Fibroblast of villous mesenchyme (primary cell): ENCODE measurements around the gene DNAAF2. TPM values are rescaled to one million over a fixed set of nuclear protein-coding genes. Genes with fewer than 3 reads are reported as not detected.
A peak's percentile ranks its signal among the peaks of the same experiment; 100 is the strongest.
"Not testable (repeated sequence)": the region's sequence is repeated elsewhere in the genome, so short reads cannot be mapped to it uniquely, and the experiment has no call there.

Experiments used
- DNase-seq: peaks from one replicate; pipeline ENCODE4 v3.0.0-alpha.2; 2010; ENCODE audit warnings: low read depth
- H3K4me3 ChIP-seq: 2 replicates; pipeline ENCODE4 v1.5.1; 2011; ENCODE audit warnings: low read depth, mild to moderate bottlenecking, low read length
- total RNA-seq: library from RNA; depleted of rRNA; stranded (reverse); fragments of >200 nt; gene quantifications from 2 replicates; pipeline ENCODE4 v1.2.3, GENCODE V29; 2012
- TF ChIP-seq, protein P1 (sequence below): IDR thresholded peaks from 2 replicates; pipeline ENCODE4 v1.5.1; 2012; ENCODE audit warnings: low read depth, mild to moderate bottlenecking, low read length; ENCODE audit not compliant: insufficient read depth

DNAAF2 gene
- total RNA-seq, 1 donor: 11.7 TPM

DNA sequence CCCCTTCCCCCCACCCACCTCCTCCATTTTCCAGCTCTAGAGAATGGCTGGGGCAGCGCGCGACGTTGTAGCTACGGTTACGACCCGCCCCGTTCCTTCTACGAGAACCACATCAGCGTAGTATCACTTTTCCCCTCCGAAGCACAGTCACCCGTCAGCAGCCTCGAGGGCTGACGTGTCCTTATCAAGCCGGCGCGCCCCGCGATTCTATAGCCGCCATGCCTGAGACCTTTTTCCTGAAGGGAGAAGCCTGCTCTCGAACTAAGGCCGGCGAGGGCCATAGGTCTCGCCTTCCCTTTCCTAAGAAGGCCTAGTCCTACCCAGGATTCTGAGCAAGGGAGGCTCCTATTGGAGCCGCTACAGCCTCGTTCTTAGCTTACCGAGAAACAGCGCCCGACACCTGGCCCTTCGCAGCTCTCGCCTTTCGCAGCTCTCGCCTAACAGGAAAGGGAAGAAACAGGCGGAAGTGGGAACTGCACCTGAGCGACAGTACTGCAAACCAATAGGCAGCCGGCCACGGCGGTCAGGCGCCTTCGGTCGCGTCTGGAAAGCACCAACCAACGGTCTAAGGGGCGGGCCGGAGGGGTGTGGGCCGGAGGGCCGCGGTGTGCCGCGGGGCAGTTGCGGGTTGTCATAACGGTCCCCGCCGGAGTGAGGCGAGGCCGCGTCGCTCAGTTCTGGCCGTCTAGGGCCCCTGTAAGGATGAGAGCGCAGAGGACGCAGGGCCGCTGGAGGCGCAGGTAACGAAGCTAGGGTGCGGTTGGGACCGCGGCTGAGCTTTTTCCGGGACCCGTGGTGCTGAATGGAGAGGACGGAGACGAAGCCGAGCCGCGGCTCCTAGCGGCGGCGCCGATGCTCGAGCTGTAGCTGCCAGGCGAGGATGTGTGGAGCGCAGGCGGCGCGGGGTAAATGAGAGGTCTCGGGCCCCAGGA, 14.6 kb downstream of the DNAAF2 start, which contains the start of the genes MGAT2 and RPL36AL:
Gene MGAT2, plus strand, starts transcription at position 618 of the 932 bp plus-strand sequence. CDS start 470 bp downstream, outside the sequence.
Gene RPL36AL, minus strand, starts transcription at position 445 of the 932 bp plus-strand sequence. CDS start 1,522 bp downstream, outside the sequence.
- peak within 1 kb of the TSS; percentile 88 for H3K4me3 ChIP-seq
- peak; percentile 99 for DNase-seq
- TF ChIP-seq, protein P1, sequence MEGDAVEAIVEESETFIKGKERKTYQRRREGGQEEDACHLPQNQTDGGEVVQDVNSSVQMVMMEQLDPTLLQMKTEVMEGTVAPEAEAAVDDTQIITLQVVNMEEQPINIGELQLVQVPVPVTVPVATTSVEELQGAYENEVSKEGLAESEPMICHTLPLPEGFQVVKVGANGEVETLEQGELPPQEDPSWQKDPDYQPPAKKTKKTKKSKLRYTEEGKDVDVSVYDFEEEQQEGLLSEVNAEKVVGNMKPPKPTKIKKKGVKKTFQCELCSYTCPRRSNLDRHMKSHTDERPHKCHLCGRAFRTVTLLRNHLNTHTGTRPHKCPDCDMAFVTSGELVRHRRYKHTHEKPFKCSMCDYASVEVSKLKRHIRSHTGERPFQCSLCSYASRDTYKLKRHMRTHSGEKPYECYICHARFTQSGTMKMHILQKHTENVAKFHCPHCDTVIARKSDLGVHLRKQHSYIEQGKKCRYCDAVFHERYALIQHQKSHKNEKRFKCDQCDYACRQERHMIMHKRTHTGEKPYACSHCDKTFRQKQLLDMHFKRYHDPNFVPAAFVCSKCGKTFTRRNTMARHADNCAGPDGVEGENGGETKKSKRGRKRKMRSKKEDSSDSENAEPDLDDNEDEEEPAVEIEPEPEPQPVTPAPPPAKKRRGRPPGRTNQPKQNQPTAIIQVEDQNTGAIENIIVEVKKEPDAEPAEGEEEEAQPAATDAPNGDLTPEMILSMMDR: peak; percentile 41

DNA sequence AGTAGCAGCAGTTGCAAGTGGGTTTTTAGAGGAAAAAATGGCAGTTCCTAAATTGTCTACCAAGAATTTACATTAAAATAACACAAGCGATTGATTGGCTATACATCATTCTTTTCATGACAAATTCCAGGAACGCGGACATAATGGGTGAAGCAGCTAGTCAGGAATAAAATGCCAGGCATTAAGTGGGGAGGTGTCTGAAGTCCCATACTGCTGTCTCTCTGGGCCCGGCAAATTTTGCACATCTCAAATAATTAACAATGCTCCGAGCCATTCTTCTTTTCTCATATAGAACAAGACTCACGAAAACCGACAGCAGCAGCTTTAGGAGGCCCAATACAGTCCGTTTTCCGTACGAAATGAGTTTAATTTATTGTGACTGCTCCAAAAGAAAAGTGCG, 15.3 kb downstream of the DNAAF2 start:
- no peak for DNase-seq

DNA sequence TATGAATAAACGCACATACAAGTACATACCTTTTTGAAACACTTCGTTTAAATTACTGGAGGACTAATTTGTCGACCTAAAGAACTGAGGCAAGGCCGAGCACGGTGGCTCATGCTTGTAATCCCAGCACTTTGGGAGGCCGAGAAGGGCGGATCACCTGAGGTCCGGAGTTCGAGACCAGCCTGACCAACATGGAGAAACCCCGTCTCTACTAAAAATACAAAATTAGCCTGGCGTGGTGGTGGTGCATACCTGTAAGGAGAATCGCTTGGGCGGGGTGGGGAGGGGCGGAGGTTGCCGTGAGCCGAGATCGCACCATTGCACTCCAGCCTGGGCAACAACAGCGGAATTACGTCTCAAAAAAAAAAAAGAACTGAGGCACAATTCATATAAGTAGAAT, 15.8 kb downstream of the DNAAF2 start:
- not testable (repeated sequence) for DNase-seq
- H3K4me3 ChIP-seq: peak overlapping the region; percentile 88

More for the DNA sequence above, 15.3 kb downstream of the DNAAF2 start:
- H3K4me3 ChIP-seq: peak overlapping the region; percentile 88
- TF ChIP-seq, protein P1: no peak

DNA sequence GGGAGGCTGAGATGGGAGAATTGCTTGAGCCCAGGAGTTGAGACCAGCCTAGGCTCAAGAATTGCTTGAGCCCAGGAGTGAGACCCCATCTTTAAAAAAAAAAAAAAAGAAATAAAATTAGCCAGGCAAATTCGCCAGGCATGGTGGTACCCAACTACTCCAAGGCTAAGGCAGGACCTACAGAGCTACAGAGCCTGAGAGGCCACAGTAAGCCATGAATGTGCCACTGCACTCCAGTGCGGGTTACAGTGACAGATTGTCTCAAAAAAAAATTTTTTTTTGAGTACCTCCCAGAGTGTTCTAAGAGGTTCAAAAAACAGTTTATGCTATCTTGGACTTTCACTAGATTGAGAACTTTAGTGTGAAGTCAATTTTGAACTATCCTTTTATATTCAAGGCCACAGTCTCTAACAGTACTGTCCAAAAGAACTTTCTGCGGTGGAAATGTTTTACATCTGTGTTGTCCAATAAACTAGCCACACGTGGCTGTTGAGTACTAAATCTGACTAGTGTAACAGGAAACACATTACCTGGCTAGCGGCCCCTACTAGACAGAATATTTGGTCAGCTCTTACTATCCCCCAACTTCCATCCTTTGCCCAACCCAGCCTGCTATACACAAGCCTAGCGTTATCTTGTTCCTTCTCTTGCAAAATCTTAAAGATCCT, 17.1 kb downstream of the DNAAF2 start:
- H3K4me3 ChIP-seq: no peak overlapping the region
- no peak for DNase-seq
- TF ChIP-seq, protein P1: no peak

DNA sequence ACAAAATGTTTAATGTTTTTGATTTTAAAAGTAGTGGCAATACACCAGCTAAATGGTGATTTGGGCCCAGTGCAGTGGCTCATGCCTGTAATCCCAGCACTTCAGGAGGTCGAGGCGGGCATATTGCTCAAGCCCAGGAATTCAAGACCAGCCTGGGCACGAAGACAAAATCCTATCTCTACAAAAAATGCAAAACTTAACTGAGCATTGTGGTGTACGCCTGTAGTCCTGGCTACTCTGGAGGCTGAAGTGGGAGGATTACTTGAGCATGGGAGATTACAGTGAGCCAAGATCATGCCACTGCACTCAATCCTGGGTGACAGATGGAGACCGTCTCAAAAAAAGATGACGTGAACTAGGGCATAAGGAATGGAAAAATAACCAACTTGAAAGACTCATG, 19.3 kb downstream of the DNAAF2 start:
- DNase-seq: no peak
- H3K4me3 ChIP-seq: no peak overlapping the region
- TF ChIP-seq, protein P1: no peak

DNA sequence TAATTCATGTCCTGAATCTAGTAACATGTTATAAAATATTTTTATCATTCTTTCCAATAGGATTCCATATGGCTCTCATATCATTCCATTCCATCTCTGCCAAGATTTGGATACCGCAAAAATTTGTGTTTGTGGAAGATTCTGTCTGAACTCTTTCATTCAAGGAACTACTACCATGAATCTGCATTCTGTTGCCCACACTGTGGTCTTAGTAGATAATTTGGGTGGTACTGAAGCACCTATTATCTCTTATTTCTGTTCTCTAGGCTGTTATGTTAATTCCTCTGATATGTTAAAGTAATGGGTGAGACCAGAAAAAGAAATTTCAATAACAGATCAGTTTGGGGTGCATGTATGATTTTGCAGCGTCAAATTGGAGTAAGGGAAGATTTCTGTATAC, 20.8 kb downstream of the DNAAF2 start:
- TF ChIP-seq, protein P1: no peak

DNA sequence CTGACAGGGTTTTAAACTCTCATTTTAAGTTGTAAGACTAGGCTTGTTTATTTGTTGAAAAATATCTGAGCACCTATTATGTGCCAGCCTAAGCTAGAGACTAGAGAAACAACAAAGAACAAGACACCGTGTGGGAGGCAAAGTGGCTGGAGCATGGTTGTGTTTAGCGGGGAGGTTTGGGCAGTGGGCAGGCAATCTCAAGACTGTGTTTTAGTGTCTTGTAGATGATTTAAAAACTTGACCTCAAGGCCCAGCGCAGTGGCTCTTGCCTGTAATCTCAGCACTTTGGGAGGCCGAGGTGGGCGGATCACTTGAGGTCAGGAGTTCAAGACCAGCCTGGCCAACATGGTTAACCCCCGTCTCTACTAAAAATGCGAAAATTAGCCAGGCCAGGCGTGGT, 22.4 kb downstream of the DNAAF2 start:
- DNase-seq: no peak
- TF ChIP-seq, protein P1: no peak
- no peak overlapping the region for H3K4me3 ChIP-seq

More for the DNA sequence above, 20.8 kb downstream of the DNAAF2 start:
- DNase-seq: no peak
- no peak overlapping the region for H3K4me3 ChIP-seq
